HL-60 (cell line): Measurements from ENCODE around the gene DDX18.
A peak's percentile ranks its signal among the peaks of the same experiment; 100 is the strongest.

ENCODE experiments used
- DNase-seq, 2 experiments: peaks; one replicate each; pipeline ENCODE4 v3.0.0-alpha.2; 2010 to 2020; ENCODE audit warnings: low read depth in 1 of 2, low spot score in 1 of 2
- H3K27ac ChIP-seq: fragments of 250-450 bp; sonication (Bioruptor Pico); replicated peaks from 2 replicates; pipeline ENCODE4 v1.5.1; 2020; ENCODE audit warnings: mild to moderate bottlenecking, moderate library complexity
- H3K27me3 ChIP-seq: fragments of 250-450 bp; sonication (Bioruptor Pico); 2 replicates; pipeline ENCODE4 v1.5.1; 2021; ENCODE audit warnings: mild to moderate bottlenecking, moderate library complexity; ENCODE audit not compliant: insufficient read depth, poor library complexity, severe bottlenecking
- H3K4me3 ChIP-seq: replicated peaks from 2 replicates; pipeline ENCODE4 v1.5.1; 2011; ENCODE audit warnings: mild to moderate bottlenecking, control low read depth, low read length; ENCODE audit not compliant: insufficient read depth
- CTCF ChIP-seq: IDR thresholded peaks from one replicate; pipeline ENCODE4 v1.5.1; 2011; ENCODE audit warnings: low read length, control low read depth, inconsistent platforms; ENCODE audit not compliant: insufficient read depth
- GABPA ChIP-seq: IDR thresholded peaks from 2 replicates; pipeline ENCODE4 v1.6.1; 2012; ENCODE audit warnings: low read depth
- POLR2AphosphoS5 ChIP-seq: IDR thresholded peaks from 2 replicates; pipeline ENCODE4 v1.6.1; 2012; ENCODE audit warnings: low read depth
- REST ChIP-seq: IDR thresholded peaks from 2 replicates; pipeline ENCODE4 v1.6.1; 2012; ENCODE audit warnings: low read depth; ENCODE audit not compliant: insufficient replicate concordance
- SPI1 ChIP-seq: IDR thresholded peaks from 2 replicates; pipeline ENCODE4 v1.6.1; 2012; ENCODE audit warnings: low read depth, mild to moderate bottlenecking, borderline replicate concordance

The DDX18 gene

GRCh38 chr2:117774716-117775115 is 39.8 kb upstream of the DDX18 start:
- no peak overlapping the region for H3K27ac ChIP-seq
- H3K27me3 ChIP-seq = no peaks in the 10 kb centered on the region
- no peak for DNase-seq
- TF ChIP-seq CTCF (no peak), REST (no peak), SPI1 (no peak), GABPA (no peak), POLR2AphosphoS5 (no peak)
- H3K4me3 ChIP-seq = no peak overlapping the region

GRCh38 chr2:117775703-117776219 is 38.7 kb upstream of the DDX18 start:
- TF ChIP-seq GABPA (no peak), POLR2AphosphoS5 (no peak), CTCF (no peak), REST (no peak), SPI1 (no peak)
- Histone ChIP-seq H3K4me3 (no peak overlapping the region), H3K27ac (no peak overlapping the region), H3K27me3 (no peaks in the 10 kb centered on the region)
- DNase-seq = no peak

GRCh38 chr2:117776888-117777287 is 37.6 kb upstream of the DDX18 start:
- Histone ChIP-seq H3K27ac (no peak overlapping the region), H3K4me3 (no peak overlapping the region), H3K27me3 (no peaks in the 10 kb centered on the region)
- no peak for DNase-seq
- TF ChIP-seq SPI1 = no peak
- no peak for TF ChIP-seq GABPA
- TF ChIP-seq REST = no peak

GRCh38 chr2:117785740-117786139 is 28.8 kb upstream of the DDX18 start:
- no peak overlapping the region for H3K4me3 ChIP-seq
- no peak for TF ChIP-seq CTCF
- TF ChIP-seq GABPA = no peak
- no peak for TF ChIP-seq POLR2AphosphoS5
- no peak for TF ChIP-seq REST
- TF ChIP-seq SPI1 = no peak
- H3K27me3 ChIP-seq = no peaks in the 10 kb centered on the region
- H3K27ac ChIP-seq = no peak overlapping the region
- peak; percentile 4 to 48 for DNase-seq
